Fibroblast of lung (primary cell): ENCODE data around the gene HABP2. TPM values are rescaled to one million over a fixed set of nuclear protein-coding genes. Genes with fewer than 3 reads are reported as not detected.

Source experiments
- DNase-seq, 2 donors: peaks; one replicate each; pipeline versions ENCODE4 v3.0.0 to v3.0.0-alpha.2; 2010; ENCODE audit warnings: low read depth in 2 of 2
- H2AFZ ChIP-seq: 2 replicates; pipeline ENCODE4 v1.5.1; 2012; ENCODE audit warnings: low read length, control low read depth, inconsistent platforms
- H3K27ac ChIP-seq: 2 replicates; pipeline ENCODE4 v1.5.1; 2011; ENCODE audit warnings: low read length, control low read depth; ENCODE audit not compliant: insufficient read depth
- H3K27me3 ChIP-seq: 2 replicates; pipeline ENCODE4 v1.5.1; 2011; ENCODE audit warnings: mild to moderate bottlenecking, low read length; ENCODE audit not compliant: control insufficient read depth, insufficient read depth
- H3K36me3 ChIP-seq: 2 replicates; pipeline ENCODE4 v1.5.1; 2011; ENCODE audit warnings: low read length; ENCODE audit not compliant: control insufficient read depth, insufficient read depth
- H3K4me1 ChIP-seq: 2 replicates; pipeline ENCODE4 v1.5.1; 2011; ENCODE audit warnings: low read length; ENCODE audit not compliant: control insufficient read depth, insufficient read depth; ENCODE audit errors: extremely low read depth
- H3K4me2 ChIP-seq: 2 replicates; pipeline ENCODE4 v1.5.1; 2011; ENCODE audit warnings: low read length, control low read depth; ENCODE audit not compliant: insufficient read depth; ENCODE audit errors: extremely low read depth
- H3K4me3 ChIP-seq, 4 experiments: fragments of 200-600 bp in 1 of 4; sonication (generic) in 1 of 4; replicated peaks in 1 of 4; 2 replicates each; pipeline ENCODE4 v1.5.1; 2011 to 2016; ENCODE audit warnings: low read length in 4 of 4, low read depth in 3 of 4, mild to moderate bottlenecking in 3 of 4, control low read depth in 2 of 4, inconsistent platforms in 1 of 4, mixed read lengths in 1 of 4; ENCODE audit not compliant: insufficient read depth in 1 of 4; ENCODE audit errors: control extremely low read depth in 1 of 4
- H3K79me2 ChIP-seq: 2 replicates; pipeline ENCODE4 v1.5.1; 2012; ENCODE audit warnings: mild to moderate bottlenecking, low read length, inconsistent platforms; ENCODE audit not compliant: control insufficient read depth, insufficient read depth
- H3K9ac ChIP-seq: 2 replicates; pipeline ENCODE4 v1.5.1; 2011; ENCODE audit warnings: mild to moderate bottlenecking, low read length, control low read depth; ENCODE audit not compliant: insufficient read depth
- H3K9me3 ChIP-seq: 2 replicates; pipeline ENCODE4 v1.5.1; 2012; ENCODE audit warnings: low read depth, low read length; ENCODE audit not compliant: control insufficient read depth, insufficient read depth
- H4K20me1 ChIP-seq: 2 replicates; pipeline ENCODE4 v1.5.1; 2011; ENCODE audit warnings: low read length; ENCODE audit not compliant: control insufficient read depth, insufficient read depth; ENCODE audit errors: extremely low read depth
- CTCF ChIP-seq, 2 donors: IDR thresholded peaks in 1 of 2; conservative IDR thresholded peaks in 1 of 2; 1 replicate in 1 of 2; 2 replicates in 1 of 2; pipeline ENCODE4 v1.5.1; 2011 to 2012; ENCODE audit warnings: low read length in 2 of 2, control low read depth in 1 of 2, inconsistent platforms in 1 of 2, low read depth in 1 of 2, mild to moderate bottlenecking in 1 of 2
- EZH2 ChIP-seq: IDR thresholded peaks from 2 replicates; pipeline ENCODE4 v1.5.1; 2012; ENCODE audit warnings: low read length, control low read depth, mild to moderate bottlenecking; ENCODE audit errors: missing control alignments
- polyA plus RNA-seq, 2 donors: library from polyadenylated mRNA; depleted of rRNA in 1 of 2; stranded (reverse) in 1 of 2; unstranded in 1 of 2; fragments of >200 nt; gene quantifications; 2 replicates each; pipeline ENCODE4 v1.2.1, GENCODE V29; 2011 to 2012; ENCODE audit warnings: missing spikeins in 1 of 2
- total RNA-seq: library from RNA; depleted of rRNA; stranded (reverse); fragments of >200 nt; gene quantifications from 2 replicates; pipeline ENCODE4 v1.2.1, GENCODE V29; 2014

HABP2 gene
- total and polyA plus RNA-seq, 2 donors (not counting 1 experiment from before 2014, with no cell fraction given), result not detected

GRCh38 chr10:113631684-113632367 lies 79.0 kb downstream of the HABP2 start:
- DNase-seq, result peak in 1 of 2 donors; percentile 52
- Histone ChIP-seq H3K4me2 (no peak overlapping the region), H3K4me1 (no peaks in the 10 kb centered on the region), H4K20me1 (no peaks in the 10 kb centered on the region), H3K4me3 (no peak overlapping the region), H3K27me3 (no peaks in the 10 kb centered on the region), H3K27ac (no peak overlapping the region), H2AFZ (no peak overlapping the region), H3K79me2 (no peaks in the 10 kb centered on the region), H3K9me3 (no peaks in the 10 kb centered on the region), H3K9ac (no peak overlapping the region), H3K36me3 (no peaks in the 10 kb centered on the region)
- TF ChIP-seq CTCF (conservative IDR thresholded peaks at IDR 0.05 in 1 of 2, IDR thresholded peaks at IDR 0.05 in 1 of 2; ENCODE audit: low read depth in 1 of 2, low read length in 2 of 2) (no peak), EZH2 (no peak)

Other genes with a start within 250 kb of the HABP2 start
- not detected in 2 replicates for gene NRAP, start 111.0 kb downstream of the HABP2 start, total RNA-seq
- gene NRAP, start 111.0 kb downstream of the HABP2 start, polyA plus RNA-seq, result not detected in 2 replicates
- 23.1 and 28.9 TPM in 2 replicates for gene CASP7, start 126.9 kb downstream of the HABP2 start, total RNA-seq
- 22.4 and 27.0 TPM in 2 replicates for gene CASP7, start 126.9 kb downstream of the HABP2 start, polyA plus RNA-seq
- gene PLEKHS1, start 198.6 kb downstream of the HABP2 start, total RNA-seq, result not detected in 2 replicates
- gene PLEKHS1, start 198.6 kb downstream of the HABP2 start, polyA plus RNA-seq, result not detected in 2 replicates